GM12878 (cell line): Measurements from ENCODE around the gene ARID3B. TPM values are rescaled to one million over a fixed set of nuclear protein-coding genes. Genes with fewer than 3 reads are reported as not detected.
A peak's percentile ranks its signal among the peaks of the same experiment; 100 is the strongest.

ENCODE experiments used
- ATAC-seq: fragments of 200-7000 bp; cut with Tn5 transposase; 3 replicates; pipeline ENCODE4 v1.9.1; 2020; ENCODE audit warnings: mild to moderate bottlenecking, moderate library complexity
- BruUV-seq: library from RNA; stranded (reverse); fragments of 400-500 nt; replicated peaks from 2 replicates; lab custom pipeline; 2021; lab: Mats Ljungman, UMichigan
- CTCF ChIA-PET: fragments of 300-600 bp; sonication (Branson Sonifier 250); formaldehyde crosslinking; extraction: SDS; loops from one replicate; lab custom pipeline; 2021; ENCODE audit warnings: inconsistent platforms; lab: Yijun Ruan, JAX
- POLR2A ChIA-PET: fragments of 350-600 bp; formaldehyde crosslinking; extraction: SDS; loops from one replicate; lab custom pipeline; 2021; ENCODE audit warnings: inconsistent platforms; lab: Charles Lee
- RAD21 ChIA-PET: fragments of 300-600 bp; sonication (Branson Sonifier 250); formaldehyde crosslinking; loops from one replicate; lab custom pipeline; 2023; ENCODE audit warnings: antibody characterized with exemption; ENCODE audit not compliant: unreplicated experiment; lab: Charles Lee
- SMC1A ChIA-PET: fragments of 300-600 bp; sonication (Branson Sonifier 250); formaldehyde crosslinking; loops from one replicate; lab custom pipeline; 2023; ENCODE audit not compliant: unreplicated experiment, uncharacterized antibody; lab: Charles Lee
- DNase-seq: peaks from one replicate; pipeline ENCODE4 v3.0.0-alpha.2; 2011; ENCODE audit warnings: low read depth, low spot score
- FAIRE-seq: peaks from 3 replicates; lab custom pipeline; 2011; peaks lifted over from hg19 to GRCh38; lab: Jason Lieb, UNC
- H2AFZ ChIP-seq: 2 replicates; pipeline ENCODE4 v1.6.0; 2011; ENCODE audit warnings: low read depth, low read length, control low read depth; ENCODE audit not compliant: control insufficient read depth
- H3K27ac ChIP-seq: 2 replicates; pipeline ENCODE4 v1.5.1; 2011; ENCODE audit warnings: control low read depth; ENCODE audit not compliant: control insufficient read depth, insufficient read depth
- H3K27me3 ChIP-seq, 2 experiments: replicated peaks in 1 of 2; 2 replicates each; pipeline versions ENCODE4 v1.6.0 to v1.6.1; 2011; ENCODE audit warnings: low read length in 1 of 2; ENCODE audit not compliant: control insufficient read depth in 2 of 2, insufficient read depth in 2 of 2
- H3K36me3 ChIP-seq, 2 experiments: 2 replicates each; pipeline ENCODE4 v1.5.1; 2011; ENCODE audit warnings: low read length in 1 of 2; ENCODE audit not compliant: control insufficient read depth in 2 of 2, insufficient read depth in 2 of 2
- H3K4me1 ChIP-seq: 2 replicates; pipeline ENCODE4 v1.6.1; 2011; ENCODE audit warnings: mild to moderate bottlenecking, low read length, moderate library complexity, mixed read lengths; ENCODE audit not compliant: control insufficient read depth, insufficient read depth
- H3K4me2 ChIP-seq: 2 replicates; pipeline ENCODE4 v1.6.0; 2011; ENCODE audit warnings: control low read depth; ENCODE audit not compliant: control insufficient read depth, insufficient read depth
- H3K4me3 ChIP-seq: fragments of 200-600 bp; sonication (generic); 2 replicates; pipeline ENCODE4 v1.5.1; 2016
- H3K79me2 ChIP-seq: 2 replicates; pipeline ENCODE4 v1.6.0; 2011; ENCODE audit warnings: low read length; ENCODE audit not compliant: control insufficient read depth, insufficient read depth
- H3K9ac ChIP-seq: 2 replicates; pipeline ENCODE4 v1.8.0; 2011; ENCODE audit warnings: low read length, control low read depth, mixed read lengths; ENCODE audit not compliant: control insufficient read depth, insufficient read depth
- H3K9me3 ChIP-seq: replicated peaks from 3 replicates; pipeline ENCODE4 v1.5.1; 2011; ENCODE audit warnings: mild to moderate bottlenecking, low read length; ENCODE audit not compliant: control insufficient read depth, insufficient read depth
- H4K20me1 ChIP-seq: 2 replicates; pipeline ENCODE4 v1.6.0; 2011; ENCODE audit not compliant: control insufficient read depth, insufficient read depth
- ATF7 ChIP-seq: fragments of 450-650 bp; IDR thresholded peaks from 2 replicates; pipeline ENCODE4 v1.6.1; 2016; ENCODE audit warnings: low read depth, mild to moderate bottlenecking
- BMI1 ChIP-seq: fragments of 450-650 bp; IDR thresholded peaks from 2 replicates; pipeline ENCODE4 v1.6.1; 2016; ENCODE audit warnings: mild to moderate bottlenecking, moderate library complexity, borderline replicate concordance
- CREM ChIP-seq: IDR thresholded peaks from 2 replicates; pipeline ENCODE4 v1.6.1; 2014; ENCODE audit warnings: antibody characterized with exemption, low read depth
- RAD21 ChIP-seq: IDR thresholded peaks from 2 replicates; pipeline ENCODE4 v1.6.1; 2011; ENCODE audit warnings: mild to moderate bottlenecking, low read depth, low read length, moderate library complexity; ENCODE audit not compliant: insufficient read depth
- SMAD1 ChIP-seq: fragments of 450-650 bp; IDR thresholded peaks from 2 replicates; pipeline ENCODE4 v1.6.1; 2018; ENCODE audit warnings: mild to moderate bottlenecking, low read depth; ENCODE audit not compliant: partially characterized antibody
- SP1 ChIP-seq: IDR thresholded peaks from one replicate; pipeline ENCODE4 v1.6.1; 2011; ENCODE audit warnings: low read depth, low read length
- SREBF2 ChIP-seq: IDR thresholded peaks from 2 replicates; pipeline ENCODE4 v1.6.1; 2012; ENCODE audit warnings: mild to moderate bottlenecking, low read length
- ZBED1 ChIP-seq: IDR thresholded peaks from 2 replicates; pipeline ENCODE4 v1.6.1; 2016; ENCODE audit warnings: borderline replicate concordance
- in situ Hi-C: fragments of 300-500 bp; cut with MboI; formaldehyde crosslinking; loops from 9 replicates; pipeline ENCODE4 v1.14.3; 2018; ENCODE audit warnings: mixed read lengths
- intact Hi-C: fragments of 100-400 bp; cut with micrococcal nuclease; formaldehyde crosslinking; loops from one replicate; pipeline ENCODE4 v1.14.2; 2022; ENCODE audit not compliant: unreplicated experiment
- polyA plus RNA-seq, 11 experiments: library from polyadenylated mRNA; depleted of rRNA in 4 of 11; unstranded in 6 of 11; stranded (reverse) in 5 of 11; fragments of >200 nt; fragmentation: Nextera tagmentation in 4 of 11; fragmentation: Illumina TruSeq in 1 of 11; extraction: Ambion mirVana in 4 of 11; extraction: Trizol in 1 of 11; gene quantifications; 1 replicate in 1 of 11; 2 replicates in 10 of 11; pipeline versions ENCODE4 v1.2.1 to v1.2.3, GENCODE V29; 2011 to 2016; ENCODE audit warnings: inconsistent platforms in 2 of 11, missing spikeins in 2 of 11, low read depth in 1 of 11
- total RNA-seq, 4 experiments: library from RNA; depleted of rRNA in 3 of 4; stranded (reverse); fragments of >200 nt in 3 of 4; fragmentation: Illumina TruSeq in 1 of 4; extraction: Trizol in 1 of 4; gene quantifications; 2 replicates each; pipeline versions ENCODE4 v1.2.1 to v1.2.3, GENCODE V29; 2013 to 2021

Gene ARID3B
- total and polyA plus RNA-seq, 10 of the 15 experiments (the other 5 are each of a cell fraction or from before 2014, with no cell fraction given): 1.1 to 33.4 (median 24.0) TPM

DNA sequence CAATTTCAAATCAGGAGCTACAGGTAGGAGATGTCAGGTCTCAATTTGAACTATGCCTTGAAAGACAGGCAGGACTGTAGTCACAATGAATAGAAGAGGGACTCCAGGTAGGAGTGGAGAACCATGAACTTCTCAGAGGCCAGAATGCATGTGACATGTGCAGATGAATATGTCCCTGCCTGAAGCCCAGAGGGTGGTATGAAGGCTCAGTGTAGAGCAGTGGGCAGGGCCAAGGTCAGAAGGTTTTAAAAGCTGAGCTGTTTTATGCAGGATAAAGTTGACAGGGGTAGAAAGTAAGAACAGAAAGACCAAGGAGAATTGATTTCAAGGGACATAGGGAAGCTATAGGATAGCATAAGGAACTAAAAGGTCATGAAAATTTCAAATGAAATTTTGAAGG lies 105.5 kb downstream of the ARID3B start:
- Histone ChIP-seq H3K4me2 (no peak overlapping the region), H4K20me1 (no peaks in the 10 kb centered on the region; the same call in 1 of the 2 replicates), H3K9me3 (no peaks in the 10 kb centered on the region), H2AFZ (no peak overlapping the region), H3K4me3 (no peak overlapping the region), H3K79me2 (no peaks in the 10 kb centered on the region), H3K36me3 (peaks cover 2 to 12% of the 10 kb centered on the region in 2 experiments), H3K4me1 (no peaks in the 10 kb centered on the region), H3K27ac (no peak overlapping the region), H3K9ac (no peak overlapping the region), H3K27me3 (no peaks in the 10 kb centered on the region)
- POLR2A ChIA-PET: interaction anchor here (1.0 kb wide), 1 partner anchor 78 kb away, joined by 6 read pairs; no protein-coding TSS in a partner anchor
- BruUV-seq: no TSS peak
- SMC1A ChIA-PET: no interaction called here
- TF ChIP-seq ZBED1 (no peak), ATF7 (no peak), CREM (no peak), SMAD1 (no peak), SP1 (no peak), RAD21 (no peak), BMI1 (no peak), SREBF2 (no peak)
- in situ Hi-C loops: no loop called here
- DNase-seq (no peak), ATAC-seq (no peak), FAIRE-seq (peak; percentile 35)
- CTCF ChIA-PET: interaction anchor here (0.6 to 18.9 kb wide), 5 partner anchors 11 to 308 kb away, joined by 3 to 380 read pairs (median 8); no protein-coding TSS in a partner anchor
- RAD21 ChIA-PET: interaction anchor here (0.7 to 1.2 kb wide), 2 partner anchors 12 to 49 kb away, joined by 4 to 5 read pairs; no protein-coding TSS in a partner anchor
- intact Hi-C loops: no loop called here

Other genes with a start within 250 kb of the ARID3B start
Only the 7 nearest of the 8 such genes appear.
- not detected in 2 replicates for gene CYP11A1, start 173.6 kb upstream of the ARID3B start, total RNA-seq (2014; rRNA removed)
- not detected in 2 replicates for gene CYP11A1, start 173.6 kb upstream of the ARID3B start, total RNA-seq (2014; rRNA removed; fragmentation: Illumina TruSeq; extraction: Trizol)
- gene CYP11A1, start 173.6 kb upstream of the ARID3B start, total RNA-seq (2021): 0.29 and 0.69 TPM in 2 replicates
- 1.1 and 1.2 TPM in 2 replicates for gene CYP11A1, start 173.6 kb upstream of the ARID3B start, polyA plus RNA-seq (2011; rRNA removed)
- gene CYP11A1, start 173.6 kb upstream of the ARID3B start, polyA plus RNA-seq (2014; fragmentation: Illumina TruSeq; extraction: Trizol): 0.19 TPM in 1 of 2 replicates, not detected in the other
- under 1 TPM; 0.11 to 0.23 TPM for gene CYP11A1, start 173.6 kb upstream of the ARID3B start, polyA plus RNA-seq (2014; fragmentation: Nextera tagmentation; extraction: Ambion mirVana)
- 0.52 TPM in 1 of 2 replicates, not detected in the other for gene CYP11A1, start 173.6 kb upstream of the ARID3B start, polyA plus RNA-seq (2014; rRNA removed)
- gene CYP11A1, start 173.6 kb upstream of the ARID3B start, polyA plus RNA-seq (2016; fragmentation: Nextera tagmentation; extraction: Ambion mirVana): not detected
- 56.3 and 58.3 TPM in 2 replicates for gene SEMA7A, start 107.3 kb upstream of the ARID3B start, total RNA-seq (2014; rRNA removed)
- gene SEMA7A, start 107.3 kb upstream of the ARID3B start, total RNA-seq (2014; rRNA removed; fragmentation: Illumina TruSeq; extraction: Trizol): 48.7 and 52.9 TPM in 2 replicates
- gene SEMA7A, start 107.3 kb upstream of the ARID3B start, total RNA-seq (2021): 112 and 114 TPM in 2 replicates
- gene SEMA7A, start 107.3 kb upstream of the ARID3B start, polyA plus RNA-seq (2011; rRNA removed): 37.6 and 65.2 TPM in 2 replicates
- 47.9 and 70.5 TPM in 2 replicates for gene SEMA7A, start 107.3 kb upstream of the ARID3B start, polyA plus RNA-seq (2014; fragmentation: Illumina TruSeq; extraction: Trizol)
- gene SEMA7A, start 107.3 kb upstream of the ARID3B start, polyA plus RNA-seq (2014; fragmentation: Nextera tagmentation; extraction: Ambion mirVana): 1 to 10 TPM in 1 of 2 experiments, under 1 TPM in 1; 0.08 to 1.1 TPM
- gene SEMA7A, start 107.3 kb upstream of the ARID3B start, polyA plus RNA-seq (2014; rRNA removed): 99.1 and 99.2 TPM in 2 replicates
- gene SEMA7A, start 107.3 kb upstream of the ARID3B start, polyA plus RNA-seq (2016; fragmentation: Nextera tagmentation; extraction: Ambion mirVana): 10 to 100 TPM; 13.3 to 15.6 TPM
- gene UBL7, start 80.1 kb upstream of the ARID3B start, total RNA-seq (2014; rRNA removed): 106 and 107 TPM in 2 replicates
- 44.3 and 46.6 TPM in 2 replicates for gene UBL7, start 80.1 kb upstream of the ARID3B start, total RNA-seq (2014; rRNA removed; fragmentation: Illumina TruSeq; extraction: Trizol)
- 81.3 and 84.8 TPM in 2 replicates for gene UBL7, start 80.1 kb upstream of the ARID3B start, total RNA-seq (2021)
- 72.6 and 89.7 TPM in 2 replicates for gene UBL7, start 80.1 kb upstream of the ARID3B start, polyA plus RNA-seq (2011; rRNA removed)
- 61.3 and 90.5 TPM in 2 replicates for gene UBL7, start 80.1 kb upstream of the ARID3B start, polyA plus RNA-seq (2014; fragmentation: Illumina TruSeq; extraction: Trizol)
- gene UBL7, start 80.1 kb upstream of the ARID3B start, polyA plus RNA-seq (2014; fragmentation: Nextera tagmentation; extraction: Ambion mirVana): 10 to 100 TPM; 25.9 to 59.1 TPM
- gene UBL7, start 80.1 kb upstream of the ARID3B start, polyA plus RNA-seq (2014; rRNA removed): 117 and 135 TPM in 2 replicates
- gene UBL7, start 80.1 kb upstream of the ARID3B start, polyA plus RNA-seq (2016; fragmentation: Nextera tagmentation; extraction: Ambion mirVana): 100 to 1,000 TPM; 123 to 145 TPM
- 74.7 and 82.6 TPM in 2 replicates for gene CLK3, start 74.6 kb downstream of the ARID3B start, total RNA-seq (2014; rRNA removed)
- 48.7 and 51.9 TPM in 2 replicates for gene CLK3, start 74.6 kb downstream of the ARID3B start, total RNA-seq (2014; rRNA removed; fragmentation: Illumina TruSeq; extraction: Trizol)
- gene CLK3, start 74.6 kb downstream of the ARID3B start, total RNA-seq (2021): 65.6 and 74.6 TPM in 2 replicates
- 87.8 and 169 TPM in 2 replicates for gene CLK3, start 74.6 kb downstream of the ARID3B start, polyA plus RNA-seq (2011; rRNA removed)
- gene CLK3, start 74.6 kb downstream of the ARID3B start, polyA plus RNA-seq (2014; fragmentation: Illumina TruSeq; extraction: Trizol): 52.7 and 89.4 TPM in 2 replicates
- 1 to 10 TPM; 3.3 to 5.8 TPM for gene CLK3, start 74.6 kb downstream of the ARID3B start, polyA plus RNA-seq (2014; fragmentation: Nextera tagmentation; extraction: Ambion mirVana)
- 82.5 and 85.3 TPM in 2 replicates for gene CLK3, start 74.6 kb downstream of the ARID3B start, polyA plus RNA-seq (2014; rRNA removed)
- gene CLK3, start 74.6 kb downstream of the ARID3B start, polyA plus RNA-seq (2016; fragmentation: Nextera tagmentation; extraction: Ambion mirVana): 10 to 100 TPM; 52.0 to 57.8 TPM
- 15.4 and 16.3 TPM in 2 replicates for gene EDC3, start 154.8 kb downstream of the ARID3B start, total RNA-seq (2014; rRNA removed)
- 11.7 and 11.8 TPM in 2 replicates for gene EDC3, start 154.8 kb downstream of the ARID3B start, total RNA-seq (2014; rRNA removed; fragmentation: Illumina TruSeq; extraction: Trizol)
- gene EDC3, start 154.8 kb downstream of the ARID3B start, total RNA-seq (2021): 43.6 and 48.4 TPM in 2 replicates
- 32.6 and 46.9 TPM in 2 replicates for gene EDC3, start 154.8 kb downstream of the ARID3B start, polyA plus RNA-seq (2011; rRNA removed)
- 43.1 and 45.8 TPM in 2 replicates for gene EDC3, start 154.8 kb downstream of the ARID3B start, polyA plus RNA-seq (2014; fragmentation: Illumina TruSeq; extraction: Trizol)
- gene EDC3, start 154.8 kb downstream of the ARID3B start, polyA plus RNA-seq (2014; fragmentation: Nextera tagmentation; extraction: Ambion mirVana): 10 to 100 TPM; 16.0 to 18.5 TPM
- 33.6 and 34.2 TPM in 2 replicates for gene EDC3, start 154.8 kb downstream of the ARID3B start, polyA plus RNA-seq (2014; rRNA removed)
- 10 to 100 TPM; 36.5 to 39.6 TPM for gene EDC3, start 154.8 kb downstream of the ARID3B start, polyA plus RNA-seq (2016; fragmentation: Nextera tagmentation; extraction: Ambion mirVana)
- gene CYP1A1, start 184.3 kb downstream of the ARID3B start, total RNA-seq (2014; rRNA removed): 0.28 TPM in 1 of 2 replicates, not detected in the other
- 0.09 TPM in 1 of 2 replicates, not detected in the other for gene CYP1A1, start 184.3 kb downstream of the ARID3B start, total RNA-seq (2014; rRNA removed; fragmentation: Illumina TruSeq; extraction: Trizol)
- not detected in 2 replicates for gene CYP1A1, start 184.3 kb downstream of the ARID3B start, total RNA-seq (2021)
- 0.05 and 0.29 TPM in 2 replicates for gene CYP1A1, start 184.3 kb downstream of the ARID3B start, polyA plus RNA-seq (2011; rRNA removed)
- 0.04 TPM in 1 of 2 replicates, not detected in the other for gene CYP1A1, start 184.3 kb downstream of the ARID3B start, polyA plus RNA-seq (2014; fragmentation: Illumina TruSeq; extraction: Trizol)
- gene CYP1A1, start 184.3 kb downstream of the ARID3B start, polyA plus RNA-seq (2014; fragmentation: Nextera tagmentation; extraction: Ambion mirVana): not detected
- 0.04 and 0.22 TPM in 2 replicates for gene CYP1A1, start 184.3 kb downstream of the ARID3B start, polyA plus RNA-seq (2014; rRNA removed)
- gene CYP1A1, start 184.3 kb downstream of the ARID3B start, polyA plus RNA-seq (2016; fragmentation: Nextera tagmentation; extraction: Ambion mirVana): under 1 TPM in 1 of 2 experiments, not detected in 1; 0.71 TPM
- gene CYP1A2, start 207.6 kb downstream of the ARID3B start, total RNA-seq (2014; rRNA removed): not detected in 2 replicates
- not detected in 2 replicates for gene CYP1A2, start 207.6 kb downstream of the ARID3B start, total RNA-seq (2014; rRNA removed; fragmentation: Illumina TruSeq; extraction: Trizol)
- not detected in 2 replicates for gene CYP1A2, start 207.6 kb downstream of the ARID3B start, total RNA-seq (2021)
- 0.03 TPM in 1 of 2 replicates, not detected in the other for gene CYP1A2, start 207.6 kb downstream of the ARID3B start, polyA plus RNA-seq (2011; rRNA removed)
- gene CYP1A2, start 207.6 kb downstream of the ARID3B start, polyA plus RNA-seq (2014; fragmentation: Illumina TruSeq; extraction: Trizol): not detected in 2 replicates
- not detected for gene CYP1A2, start 207.6 kb downstream of the ARID3B start, polyA plus RNA-seq (2014; fragmentation: Nextera tagmentation; extraction: Ambion mirVana)
- not detected in 2 replicates for gene CYP1A2, start 207.6 kb downstream of the ARID3B start, polyA plus RNA-seq (2014; rRNA removed)
- gene CYP1A2, start 207.6 kb downstream of the ARID3B start, polyA plus RNA-seq (2016; fragmentation: Nextera tagmentation; extraction: Ambion mirVana): under 1 TPM; 0.05 to 0.09 TPM